ENCODE measurements around the gene TGFA. TPM values are rescaled to one million over a fixed set of nuclear protein-coding genes. Genes with fewer than 3 reads are reported as not detected.

Gene TGFA
- total RNA-seq, 4 donors from 2014 or later = 10.7 to 51.3 (median 33.7) TPM

DNA sequence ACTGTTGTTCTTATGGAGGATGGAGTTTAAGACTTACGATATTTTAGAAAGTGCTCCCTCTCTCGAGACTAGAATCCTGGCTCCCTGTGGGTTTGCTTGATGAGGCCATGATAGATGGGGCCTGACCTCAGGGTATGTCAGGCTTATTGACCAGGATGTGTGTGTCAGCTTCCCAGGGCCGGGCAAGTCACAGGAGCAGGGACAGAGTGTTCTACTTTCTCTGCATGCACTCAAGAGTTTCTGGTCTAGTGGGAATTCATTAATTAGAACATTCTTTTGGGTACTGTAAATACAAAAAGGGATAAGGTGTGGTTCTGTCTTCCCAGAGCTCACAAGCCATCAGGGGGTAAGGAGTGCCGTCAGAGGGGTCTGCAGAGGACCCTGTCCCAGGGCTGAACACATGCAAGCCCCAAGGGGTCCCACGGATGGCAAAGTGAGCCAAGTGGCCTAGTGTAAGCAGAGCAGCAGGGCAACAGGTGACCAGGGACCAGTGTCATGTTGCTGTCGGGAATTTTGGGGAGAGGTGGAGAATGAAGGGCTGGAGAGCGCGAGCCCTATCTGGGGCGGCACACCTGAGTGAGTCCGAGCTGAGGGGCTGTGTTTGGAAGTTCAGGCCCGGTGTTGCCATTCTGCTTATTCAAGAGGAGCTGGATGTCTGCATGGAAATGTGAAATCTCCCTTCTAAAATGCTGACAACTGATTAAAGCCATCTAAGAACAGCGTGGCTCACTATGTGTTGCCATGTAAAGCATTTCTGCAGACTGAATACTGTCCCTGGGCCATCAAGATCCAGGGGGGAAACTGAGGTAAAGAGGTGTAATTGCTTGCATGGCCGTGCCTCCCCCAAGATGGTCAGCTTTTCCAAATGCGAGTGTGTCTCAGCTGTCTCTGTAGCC lies 91.4 kb downstream of the TGFA start:
- 79 to 83% methylated on average over 4 to 14 of the region's 14 CpGs for WGBS, 2 donors (ENCODE audit: low coverage in 1 of 2)
- H3K27ac ChIP-seq = no peak overlapping the region
- H3K4me3 ChIP-seq = no peak overlapping the region
- H3K36me3 ChIP-seq = no peaks in the 10 kb centered on the region
- H3K9me3 ChIP-seq = no peaks in the 10 kb centered on the region
- DNase-seq = no peak
- TF ChIP-seq, protein P1, sequence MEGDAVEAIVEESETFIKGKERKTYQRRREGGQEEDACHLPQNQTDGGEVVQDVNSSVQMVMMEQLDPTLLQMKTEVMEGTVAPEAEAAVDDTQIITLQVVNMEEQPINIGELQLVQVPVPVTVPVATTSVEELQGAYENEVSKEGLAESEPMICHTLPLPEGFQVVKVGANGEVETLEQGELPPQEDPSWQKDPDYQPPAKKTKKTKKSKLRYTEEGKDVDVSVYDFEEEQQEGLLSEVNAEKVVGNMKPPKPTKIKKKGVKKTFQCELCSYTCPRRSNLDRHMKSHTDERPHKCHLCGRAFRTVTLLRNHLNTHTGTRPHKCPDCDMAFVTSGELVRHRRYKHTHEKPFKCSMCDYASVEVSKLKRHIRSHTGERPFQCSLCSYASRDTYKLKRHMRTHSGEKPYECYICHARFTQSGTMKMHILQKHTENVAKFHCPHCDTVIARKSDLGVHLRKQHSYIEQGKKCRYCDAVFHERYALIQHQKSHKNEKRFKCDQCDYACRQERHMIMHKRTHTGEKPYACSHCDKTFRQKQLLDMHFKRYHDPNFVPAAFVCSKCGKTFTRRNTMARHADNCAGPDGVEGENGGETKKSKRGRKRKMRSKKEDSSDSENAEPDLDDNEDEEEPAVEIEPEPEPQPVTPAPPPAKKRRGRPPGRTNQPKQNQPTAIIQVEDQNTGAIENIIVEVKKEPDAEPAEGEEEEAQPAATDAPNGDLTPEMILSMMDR (IDR thresholded peaks at IDR 0.05) = no peak
- no peak for TF ChIP-seq POLR2AphosphoS5 (IDR thresholded peaks at IDR 0.05)
- no peak for TF ChIP-seq POLR2A (IDR thresholded peaks at IDR 0.05)
- TF ChIP-seq EP300 (IDR thresholded peaks at IDR 0.05; ENCODE audit: low read depth) = no peak
- H3K4me1 ChIP-seq = no peaks in the 10 kb centered on the region
- H3K27me3 ChIP-seq = no peaks in the 10 kb centered on the region
- intact Hi-C loops (cut with DNase I; ENCODE audit: low total_unique reads) (no loop called here), in situ Hi-C loops (cut with MboI; ENCODE audit: low pct_ligation_motif_present in 1 of 4, low pct_unique_long_range_greater_than_20kb in 1 of 4, low sequenced_read_pairs in 3 of 4) (no loop called here)

DNA sequence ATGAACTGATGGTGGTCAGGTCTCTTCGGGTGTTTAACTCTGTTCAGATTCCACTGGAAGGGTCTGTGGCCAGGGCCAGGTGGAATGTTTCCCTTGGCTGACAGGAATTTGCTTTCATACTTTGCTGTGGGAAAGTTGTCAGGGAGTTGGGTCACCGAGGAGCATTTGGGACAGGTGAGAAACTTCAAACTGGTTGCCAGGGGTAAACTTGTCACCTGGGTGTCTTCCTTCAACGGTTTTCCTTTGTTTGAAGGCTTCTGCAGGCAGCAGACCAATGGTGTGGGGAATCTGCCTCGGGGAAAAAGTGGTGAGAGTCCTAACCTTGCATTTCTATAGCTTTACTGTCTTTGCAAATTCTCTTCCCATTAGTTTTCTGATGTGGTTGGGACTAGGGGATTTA lies 92.2 kb downstream of the TGFA start:
- DNase-seq = no peak
- H3K4me3 ChIP-seq = no peak overlapping the region
- 0 to 43% methylated on average over 1 to 4 of the region's 4 CpGs for WGBS, 2 donors (ENCODE audit: low coverage in 1 of 2)
- no peaks in the 10 kb centered on the region for H3K36me3 ChIP-seq
- in situ Hi-C loops (cut with MboI; ENCODE audit: low pct_ligation_motif_present in 1 of 4, low pct_unique_long_range_greater_than_20kb in 1 of 4, low sequenced_read_pairs in 3 of 4) (no loop called here), intact Hi-C loops (cut with DNase I; ENCODE audit: low total_unique reads) (no loop called here)
- H3K27ac ChIP-seq = no peak overlapping the region
- TF ChIP-seq POLR2A (IDR thresholded peaks at IDR 0.05) (no peak), POLR2AphosphoS5 (IDR thresholded peaks at IDR 0.05) (no peak), EP300 (IDR thresholded peaks at IDR 0.05; ENCODE audit: low read depth) (no peak)
- TF ChIP-seq, protein P1 (IDR thresholded peaks at IDR 0.05) = no peak
- H3K27me3 ChIP-seq = no peaks in the 10 kb centered on the region
- no peaks in the 10 kb centered on the region for H3K9me3 ChIP-seq
- H3K4me1 ChIP-seq = no peaks in the 10 kb centered on the region

DNA sequence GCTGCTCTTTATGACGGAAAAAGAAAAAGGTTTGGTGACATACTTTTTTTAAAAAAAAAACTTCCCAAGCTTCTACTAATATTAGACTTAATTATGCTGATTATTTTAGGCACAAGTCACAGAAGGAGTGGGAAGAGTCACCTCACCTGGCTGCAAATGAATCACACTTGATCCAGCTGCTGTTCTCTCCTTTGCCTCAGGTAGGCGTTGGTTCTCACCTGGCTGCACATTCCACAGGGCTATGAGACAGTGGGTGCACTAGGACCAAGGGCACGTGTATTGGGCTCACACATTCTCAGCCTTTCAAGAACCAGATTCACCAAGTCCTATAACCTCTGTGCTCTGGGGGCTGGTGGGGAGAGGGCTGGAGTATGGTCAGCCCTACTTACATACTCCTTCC lies 93.3 kb downstream of the TGFA start:
- no peaks in the 10 kb centered on the region for H3K4me1 ChIP-seq
- in situ Hi-C loops (cut with MboI; ENCODE audit: low pct_ligation_motif_present in 1 of 4, low pct_unique_long_range_greater_than_20kb in 1 of 4, low sequenced_read_pairs in 3 of 4) = no loop called here
- intact Hi-C loops (cut with DNase I; ENCODE audit: low total_unique reads) = no loop called here
- no peak overlapping the region for H3K27ac ChIP-seq
- DNase-seq = no peak
- no peaks in the 10 kb centered on the region for H3K27me3 ChIP-seq
- H3K36me3 ChIP-seq = no peaks in the 10 kb centered on the region
- H3K9me3 ChIP-seq = no peaks in the 10 kb centered on the region
- 61 to 74% methylated on average over 2 to 3 of the region's 3 CpGs for WGBS, 2 donors (ENCODE audit: low coverage in 1 of 2)
- TF ChIP-seq EP300 (IDR thresholded peaks at IDR 0.05; ENCODE audit: low read depth) (no peak), POLR2AphosphoS5 (IDR thresholded peaks at IDR 0.05) (no peak)
- TF ChIP-seq, protein P1 (IDR thresholded peaks at IDR 0.05) = no peak
- H3K4me3 ChIP-seq = no peak overlapping the region

DNA sequence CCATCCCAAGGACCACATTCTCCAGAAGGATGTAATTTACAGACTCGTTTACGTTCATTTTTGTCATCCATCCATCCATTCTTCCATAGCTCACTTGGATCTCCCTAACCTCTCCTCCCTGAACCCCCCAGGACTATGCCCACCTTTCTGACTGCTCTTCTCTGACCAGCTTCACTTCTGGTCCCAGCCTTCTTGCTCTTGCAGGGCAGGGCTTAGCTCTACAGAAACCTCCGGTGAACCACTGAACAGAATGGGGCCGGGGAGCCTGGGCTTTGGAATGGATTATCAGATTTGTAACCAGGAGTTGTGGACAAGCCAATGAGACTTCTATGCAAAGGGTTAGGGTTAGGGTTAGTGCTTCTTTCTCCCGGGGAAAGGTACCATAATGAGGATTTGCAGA lies 95.0 kb downstream of the TGFA start:
- Histone ChIP-seq H3K27me3 (no peaks in the 10 kb centered on the region), H3K4me1 (no peaks in the 10 kb centered on the region), H3K36me3 (no peaks in the 10 kb centered on the region), H3K9me3 (no peaks in the 10 kb centered on the region), H3K27ac (no peak overlapping the region), H3K4me3 (no peak overlapping the region)
- no peak for DNase-seq
- 88 to 89% methylated on average over 4 to 5 of the region's 5 CpGs for WGBS, 2 donors (ENCODE audit: low coverage in 1 of 2)
- intact Hi-C loops (cut with DNase I; ENCODE audit: low total_unique reads) (no loop called here), in situ Hi-C loops (cut with MboI; ENCODE audit: low pct_ligation_motif_present in 1 of 4, low pct_unique_long_range_greater_than_20kb in 1 of 4, low sequenced_read_pairs in 3 of 4) (no loop called here)
- TF ChIP-seq, protein P1 (IDR thresholded peaks at IDR 0.05) = no peak
- no peak for TF ChIP-seq POLR2AphosphoS5 (IDR thresholded peaks at IDR 0.05)

Data from transverse colon (tissue), 4 donors.